HepG2 (cell line): Measurements from ENCODE around the gene CAMTA1. TPM values are rescaled to one million over a fixed set of nuclear protein-coding genes. Genes with fewer than 3 reads are reported as not detected.

ENCODE experiments used
- ATAC-seq: fragments of 200-7000 bp; cut with Tn5 transposase; 3 replicates; pipeline ENCODE4 v1.9.1; 2020; ENCODE audit warnings: mild to moderate bottlenecking, moderate library complexity
- BruUV-seq: library from RNA; stranded (reverse); fragments of 400-500 nt; replicated peaks from 2 replicates; lab custom pipeline; 2021; lab: Mats Ljungman, UMichigan
- CTCF ChIA-PET: fragments of 300-600 bp; formaldehyde crosslinking; extraction: SDS; loops from one replicate; lab custom pipeline; 2021; ENCODE audit warnings: low total read pairs, inconsistent platforms, low intra/inter-chr PET ratio; lab: Yijun Ruan, JAX
- POLR2A ChIA-PET: fragments of 350-600 bp; sonication (Branson Sonifier 250); formaldehyde crosslinking; loops from one replicate; lab custom pipeline; 2020; ENCODE audit warnings: antibody characterized with exemption, inconsistent platforms; lab: Yijun Ruan, JAX
- DNase-seq: peaks from one replicate; pipeline ENCODE4 v3.0.0-alpha.2; 2015; ENCODE audit warnings: low spot score
- FAIRE-seq: peaks from 3 replicates; lab custom pipeline; 2011; peaks lifted over from hg19 to GRCh38; lab: Jason Lieb, UNC
- H2AFZ ChIP-seq: one replicate; pipeline ENCODE4 v1.6.1; 2011; ENCODE audit warnings: low read length, inconsistent platforms
- H3K27ac ChIP-seq: fragments of 300-600 bp; 3 replicates; pipeline ENCODE4 v1.8.0; 2011; ENCODE audit warnings: mixed run types, mild to moderate bottlenecking, mixed read lengths, low read length, inconsistent platforms; ENCODE audit not compliant: insufficient read depth; ENCODE audit errors: extremely low read length
- H3K27me3 ChIP-seq, 2 experiments: fragments of 200-600 bp in 1 of 2; 2 replicates in 1 of 2; 3 replicates in 1 of 2; pipeline versions ENCODE4 v1.6.0 to v1.8.0; 2011; ENCODE audit warnings: low read length in 2 of 2, mild to moderate bottlenecking in 2 of 2, moderate library complexity in 2 of 2, inconsistent platforms in 1 of 2; ENCODE audit not compliant: insufficient read depth in 2 of 2, control insufficient read depth in 1 of 2
- H3K36me3 ChIP-seq, 2 experiments: fragments of 200-600 bp in 1 of 2; replicated peaks in 1 of 2; 2 replicates in 1 of 2; 3 replicates in 1 of 2; pipeline versions ENCODE4 v1.5.1 to v1.8.0; 2011; ENCODE audit warnings: low read length in 2 of 2, inconsistent platforms in 1 of 2; ENCODE audit not compliant: insufficient read depth in 2 of 2, control insufficient read depth in 1 of 2
- H3K4me1 ChIP-seq: 2 replicates; pipeline ENCODE4 v1.5.1; 2012; ENCODE audit warnings: low read length, inconsistent platforms; ENCODE audit not compliant: insufficient read depth
- H3K4me2 ChIP-seq: 2 replicates; pipeline ENCODE4 v1.6.0; 2011; ENCODE audit warnings: low read depth, low read length, inconsistent platforms
- H3K4me3 ChIP-seq, 3 experiments: fragments of 200-600 bp in 1 of 3; sonication (generic), shearing (Covaris generic) in 1 of 3; replicated peaks in 1 of 3; 2 replicates each; pipeline ENCODE4 v1.5.1; 2011 to 2016; ENCODE audit warnings: low read length in 3 of 3, inconsistent platforms in 2 of 3, low read depth in 2 of 3, mild to moderate bottlenecking in 2 of 3, control low read depth in 1 of 3, mixed read lengths in 1 of 3; ENCODE audit not compliant: insufficient read depth in 1 of 3
- H3K79me2 ChIP-seq: one replicate; pipeline ENCODE4 v1.6.1; 2011; ENCODE audit warnings: low read length, inconsistent platforms; ENCODE audit not compliant: insufficient read depth
- H3K9ac ChIP-seq: 2 replicates; pipeline ENCODE4 v1.6.0; 2011; ENCODE audit warnings: mild to moderate bottlenecking, low read depth, low read length, inconsistent platforms; ENCODE audit not compliant: insufficient read depth
- H3K9me3 ChIP-seq: 2 replicates; pipeline ENCODE4 v1.5.1; 2012; ENCODE audit warnings: mild to moderate bottlenecking, low read length
- H4K20me1 ChIP-seq: 2 replicates; pipeline ENCODE4 v1.6.0; 2011; ENCODE audit warnings: inconsistent platforms, mild to moderate bottlenecking, low read length, moderate library complexity; ENCODE audit not compliant: insufficient read depth
- CAMTA2 ChIP-seq: sonication (generic); formaldehyde crosslinking; IDR thresholded peaks from 2 replicates; pipeline ENCODE4 v1.4.0; 2020; ENCODE audit warnings: mild to moderate bottlenecking, missing genetic modification reagents, borderline replicate concordance
- HDAC6 ChIP-seq: fragments of 200-600 bp; sonication (generic); IDR thresholded peaks from 2 replicates; pipeline ENCODE4 v1.7.0; 2017; ENCODE audit warnings: mild to moderate bottlenecking, antibody characterized with exemption, low read length, low read depth
- HOXA5 ChIP-seq: sonication (generic); formaldehyde crosslinking; IDR thresholded peaks from 2 replicates; pipeline ENCODE4 v1.4.0; 2020; ENCODE audit warnings: missing genetic modification reagents
- KAT8 ChIP-seq: IDR thresholded peaks from 2 replicates; pipeline ENCODE4 v1.6.1; 2016; ENCODE audit warnings: missing genetic modification reagents, missing compliant biosample characterization
- KDM5B ChIP-seq: sonication (generic); formaldehyde crosslinking; IDR thresholded peaks from 2 replicates; pipeline ENCODE4 v1.4.0; 2020; ENCODE audit warnings: missing genetic modification reagents, mild to moderate bottlenecking, borderline replicate concordance
- MAF1 ChIP-seq: sonication (generic); formaldehyde crosslinking; IDR thresholded peaks from 2 replicates; pipeline ENCODE4 v1.5.0; 2020; ENCODE audit warnings: missing genetic modification reagents, borderline replicate concordance
- MEF2D ChIP-seq: sonication (generic); formaldehyde crosslinking; IDR thresholded peaks from 2 replicates; pipeline ENCODE4 v1.5.1; 2020; ENCODE audit warnings: mild to moderate bottlenecking, missing genetic modification reagents
- NR2F2 ChIP-seq: IDR thresholded peaks from 2 replicates; pipeline ENCODE4 v1.6.1; 2012; ENCODE audit warnings: low read depth, inconsistent platforms, borderline replicate concordance
- REPIN1 ChIP-seq: sonication (generic); formaldehyde crosslinking; IDR thresholded peaks from 2 replicates; pipeline ENCODE4 v1.8.0; 2022; ENCODE audit warnings: missing genetic modification reagents, low read depth, mild to moderate bottlenecking, borderline replicate concordance
- SNAI1 ChIP-seq: sonication (generic); formaldehyde crosslinking; IDR thresholded peaks from 2 replicates; pipeline ENCODE4 v1.5.0; 2020; ENCODE audit warnings: mild to moderate bottlenecking, missing genetic modification reagents, borderline replicate concordance
- THAP11 ChIP-seq: IDR thresholded peaks from 2 replicates; pipeline ENCODE4 v1.6.1; 2016; ENCODE audit warnings: missing biosample characterization, missing genetic modification reagents
- ZBTB38 ChIP-seq: sonication (generic); formaldehyde crosslinking; IDR thresholded peaks from 2 replicates; pipeline ENCODE4 v1.5.1; 2020; ENCODE audit warnings: mild to moderate bottlenecking, missing genetic modification reagents
- ZNF331 ChIP-seq: sonication (generic); formaldehyde crosslinking; IDR thresholded peaks from 2 replicates; pipeline ENCODE4 v1.4.0; 2020; ENCODE audit warnings: missing genetic modification reagents
- WGBS: methylation state at CpG from one replicate; pipeline ENCODE4 v1.1.6; 2017; ENCODE audit warnings: low lambda C conversion rate; 5-methylcytosine and 5-hydroxymethylcytosine counted together
- in situ Hi-C: cut with HindIII; loops from 2 replicates; pipeline ENCODE4 v1.10.0; 2017; ENCODE audit warnings: low pct_unique_long_range_greater_than_20kb; ENCODE audit not compliant: extremely low pct_ligation_motif_present
- intact Hi-C: fragments of 100-400 bp; cut with micrococcal nuclease; formaldehyde crosslinking; loops from one replicate; pipeline ENCODE4 v1.10.0; 2022; ENCODE audit not compliant: unreplicated experiment
- polyA plus RNA-seq, 8 experiments: library from polyadenylated mRNA; depleted of rRNA in 3 of 8; stranded (reverse) in 7 of 8; unstranded in 1 of 8; fragments of >200 nt; fragmentation: Illumina TruSeq in 4 of 8; extraction: Trizol in 4 of 8; gene quantifications; 2 replicates each; pipeline versions ENCODE4 v1.2.1 to v1.2.3, GENCODE V29; 2011 to 2016; ENCODE audit warnings: low read depth in 4 of 8, missing spikeins in 1 of 8, mixed read lengths in 1 of 8; ENCODE audit not compliant: insufficient read depth in 1 of 8
- total RNA-seq, 5 experiments: library from RNA; depleted of rRNA; stranded (reverse); fragments of >200 nt; fragmentation: Illumina TruSeq; extraction: Trizol; gene quantifications; 2 replicates each; pipeline ENCODE4 v1.2.3, GENCODE V29; 2016; ENCODE audit warnings: low read depth in 1 of 5
- TF ChIP-seq, protein P1 (sequence below): IDR thresholded peaks from 2 replicates; pipeline ENCODE4 v1.6.1; 2016; ENCODE audit warnings: low read depth, borderline replicate concordance
- TF ChIP-seq, protein P2 (sequence below): sonication (generic); formaldehyde crosslinking; IDR thresholded peaks from 2 replicates; pipeline ENCODE4 v1.5.1; 2020; ENCODE audit warnings: missing genetic modification reagents, mild to moderate bottlenecking, borderline replicate concordance
- TF ChIP-seq, protein P3 (sequence below): sonication (generic); formaldehyde crosslinking; IDR thresholded peaks from 2 replicates; pipeline ENCODE4 v1.5.0; 2020; ENCODE audit warnings: missing genetic modification reagents
- TF ChIP-seq, protein P4 (sequence below): IDR thresholded peaks from 2 replicates; pipeline ENCODE4 v1.6.1; 2016; ENCODE audit warnings: low read depth, missing genetic modification reagents, missing compliant biosample characterization

Gene CAMTA1
- total and polyA plus RNA-seq, 2 of the 13 experiments (the other 11 are each of a cell fraction or from before 2014, with no cell fraction given) = 25.0 to 36.4 TPM

DNA sequence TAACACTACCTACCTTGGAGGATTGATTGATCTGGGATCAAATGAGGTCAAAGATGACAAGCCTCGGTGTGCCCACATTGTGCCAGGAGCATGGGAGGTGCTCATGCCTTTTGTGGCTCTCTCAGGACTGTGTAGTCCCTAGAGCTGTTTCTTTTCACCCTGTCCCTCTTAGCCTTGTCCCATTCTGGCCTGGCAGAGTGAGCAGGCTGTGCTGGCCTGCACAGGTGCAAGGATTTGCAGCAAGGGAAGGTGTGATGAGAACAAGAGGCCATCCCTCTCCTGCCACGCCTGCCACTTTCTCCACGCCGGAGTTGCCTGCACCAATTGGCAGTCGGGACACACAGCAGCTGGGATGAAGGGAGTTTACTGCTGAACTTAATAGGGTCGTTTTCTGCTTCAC lies 575.3 kb downstream of the CAMTA1 start:
- Histone ChIP-seq H4K20me1 (no peaks in the 10 kb centered on the region), H2AFZ (no peak overlapping the region), H3K9ac (no peak overlapping the region), H3K27ac (no peak overlapping the region), H3K4me1 (no peaks in the 10 kb centered on the region), H3K27me3 (no peaks in the 10 kb centered on the region; a peak in 2 of 5 replicates), H3K4me3 (no peak overlapping the region), H3K36me3 (no peaks in the 10 kb centered on the region), H3K79me2 (no peaks in the 10 kb centered on the region), H3K4me2 (no peak overlapping the region), H3K9me3 (no peaks in the 10 kb centered on the region)
- ATAC-seq (no peak), FAIRE-seq (no peak), DNase-seq (no peak)
- no TSS peak for BruUV-seq
- CTCF ChIA-PET = no interaction called here
- 50% methylated on average over 2 of the region's 6 CpGs for WGBS
- POLR2A ChIA-PET = no interaction called here
- in situ Hi-C loops (no loop called here), intact Hi-C loops (no loop called here)
- TF ChIP-seq REPIN1 (CRISPR knock-in tag) (no peak), HDAC6 (no peak), HOXA5 (no peak), MEF2D (CRISPR knock-in tag) (no peak), CAMTA2 (CRISPR knock-in tag) (no peak), ZNF331 (CRISPR knock-in tag) (no peak), KDM5B (no peak), KAT8 (CRISPR knock-in tag) (no peak), THAP11 (no peak), ZBTB38 (CRISPR knock-in tag) (no peak), NR2F2 (no peak), MAF1 (no peak), SNAI1 (no peak)
- TF ChIP-seq, protein P1, sequence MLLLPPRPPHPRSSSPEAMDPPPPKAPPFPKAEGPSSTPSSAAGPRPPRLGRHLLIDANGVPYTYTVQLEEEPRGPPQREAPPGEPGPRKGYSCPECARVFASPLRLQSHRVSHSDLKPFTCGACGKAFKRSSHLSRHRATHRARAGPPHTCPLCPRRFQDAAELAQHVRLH = no peak
- TF ChIP-seq, protein P2, sequence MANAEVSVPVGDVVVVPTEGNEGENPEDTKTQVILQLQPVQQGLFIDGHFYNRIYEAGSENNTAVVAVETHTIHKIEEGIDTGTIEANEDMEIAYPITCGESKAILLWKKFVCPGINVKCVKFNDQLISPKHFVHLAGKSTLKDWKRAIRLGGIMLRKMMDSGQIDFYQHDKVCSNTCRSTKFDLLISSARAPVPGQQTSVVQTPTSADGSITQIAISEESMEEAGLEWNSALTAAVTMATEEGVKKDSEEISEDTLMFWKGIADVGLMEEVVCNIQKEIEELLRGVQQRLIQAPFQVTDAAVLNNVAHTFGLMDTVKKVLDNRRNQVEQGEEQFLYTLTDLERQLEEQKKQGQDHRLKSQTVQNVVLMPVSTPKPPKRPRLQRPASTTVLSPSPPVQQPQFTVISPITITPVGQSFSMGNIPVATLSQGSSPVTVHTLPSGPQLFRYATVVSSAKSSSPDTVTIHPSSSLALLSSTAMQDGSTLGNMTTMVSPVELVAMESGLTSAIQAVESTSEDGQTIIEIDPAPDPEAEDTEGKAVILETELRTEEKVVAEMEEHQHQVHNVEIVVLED (CRISPR knock-in tag) = no peak
- TF ChIP-seq, protein P3, sequence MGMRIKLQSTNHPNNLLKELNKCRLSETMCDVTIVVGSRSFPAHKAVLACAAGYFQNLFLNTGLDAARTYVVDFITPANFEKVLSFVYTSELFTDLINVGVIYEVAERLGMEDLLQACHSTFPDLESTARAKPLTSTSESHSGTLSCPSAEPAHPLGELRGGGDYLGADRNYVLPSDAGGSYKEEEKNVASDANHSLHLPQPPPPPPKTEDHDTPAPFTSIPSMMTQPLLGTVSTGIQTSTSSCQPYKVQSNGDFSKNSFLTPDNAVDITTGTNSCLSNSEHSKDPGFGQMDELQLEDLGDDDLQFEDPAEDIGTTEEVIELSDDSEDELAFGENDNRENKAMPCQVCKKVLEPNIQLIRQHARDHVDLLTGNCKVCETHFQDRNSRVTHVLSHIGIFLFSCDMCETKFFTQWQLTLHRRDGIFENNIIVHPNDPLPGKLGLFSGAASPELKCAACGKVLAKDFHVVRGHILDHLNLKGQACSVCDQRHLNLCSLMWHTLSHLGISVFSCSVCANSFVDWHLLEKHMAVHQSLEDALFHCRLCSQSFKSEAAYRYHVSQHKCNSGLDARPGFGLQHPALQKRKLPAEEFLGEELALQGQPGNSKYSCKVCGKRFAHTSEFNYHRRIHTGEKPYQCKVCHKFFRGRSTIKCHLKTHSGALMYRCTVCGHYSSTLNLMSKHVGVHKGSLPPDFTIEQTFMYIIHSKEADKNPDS (CRISPR knock-in tag) = no peak
- TF ChIP-seq, protein P4, sequence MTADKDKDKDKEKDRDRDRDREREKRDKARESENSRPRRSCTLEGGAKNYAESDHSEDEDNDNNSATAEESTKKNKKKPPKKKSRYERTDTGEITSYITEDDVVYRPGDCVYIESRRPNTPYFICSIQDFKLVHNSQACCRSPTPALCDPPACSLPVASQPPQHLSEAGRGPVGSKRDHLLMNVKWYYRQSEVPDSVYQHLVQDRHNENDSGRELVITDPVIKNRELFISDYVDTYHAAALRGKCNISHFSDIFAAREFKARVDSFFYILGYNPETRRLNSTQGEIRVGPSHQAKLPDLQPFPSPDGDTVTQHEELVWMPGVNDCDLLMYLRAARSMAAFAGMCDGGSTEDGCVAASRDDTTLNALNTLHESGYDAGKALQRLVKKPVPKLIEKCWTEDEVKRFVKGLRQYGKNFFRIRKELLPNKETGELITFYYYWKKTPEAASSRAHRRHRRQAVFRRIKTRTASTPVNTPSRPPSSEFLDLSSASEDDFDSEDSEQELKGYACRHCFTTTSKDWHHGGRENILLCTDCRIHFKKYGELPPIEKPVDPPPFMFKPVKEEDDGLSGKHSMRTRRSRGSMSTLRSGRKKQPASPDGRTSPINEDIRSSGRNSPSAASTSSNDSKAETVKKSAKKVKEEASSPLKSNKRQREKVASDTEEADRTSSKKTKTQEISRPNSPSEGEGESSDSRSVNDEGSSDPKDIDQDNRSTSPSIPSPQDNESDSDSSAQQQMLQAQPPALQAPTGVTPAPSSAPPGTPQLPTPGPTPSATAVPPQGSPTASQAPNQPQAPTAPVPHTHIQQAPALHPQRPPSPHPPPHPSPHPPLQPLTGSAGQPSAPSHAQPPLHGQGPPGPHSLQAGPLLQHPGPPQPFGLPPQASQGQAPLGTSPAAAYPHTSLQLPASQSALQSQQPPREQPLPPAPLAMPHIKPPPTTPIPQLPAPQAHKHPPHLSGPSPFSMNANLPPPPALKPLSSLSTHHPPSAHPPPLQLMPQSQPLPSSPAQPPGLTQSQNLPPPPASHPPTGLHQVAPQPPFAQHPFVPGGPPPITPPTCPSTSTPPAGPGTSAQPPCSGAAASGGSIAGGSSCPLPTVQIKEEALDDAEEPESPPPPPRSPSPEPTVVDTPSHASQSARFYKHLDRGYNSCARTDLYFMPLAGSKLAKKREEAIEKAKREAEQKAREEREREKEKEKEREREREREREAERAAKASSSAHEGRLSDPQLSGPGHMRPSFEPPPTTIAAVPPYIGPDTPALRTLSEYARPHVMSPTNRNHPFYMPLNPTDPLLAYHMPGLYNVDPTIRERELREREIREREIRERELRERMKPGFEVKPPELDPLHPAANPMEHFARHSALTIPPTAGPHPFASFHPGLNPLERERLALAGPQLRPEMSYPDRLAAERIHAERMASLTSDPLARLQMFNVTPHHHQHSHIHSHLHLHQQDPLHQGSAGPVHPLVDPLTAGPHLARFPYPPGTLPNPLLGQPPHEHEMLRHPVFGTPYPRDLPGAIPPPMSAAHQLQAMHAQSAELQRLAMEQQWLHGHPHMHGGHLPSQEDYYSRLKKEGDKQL (CRISPR knock-in tag) = no peak
